GM12892 (cell line): ENCODE results near the gene ZNF423.

Source experiments
- POLR2A ChIP-seq: IDR thresholded peaks from 2 replicates; pipeline ENCODE4 v1.6.1; 2011; ENCODE audit warnings: low read depth, low read length, control low read depth
- TAF1 ChIP-seq: IDR thresholded peaks from 2 replicates; pipeline ENCODE4 v1.6.1; 2011; ENCODE audit warnings: low read depth, mild to moderate bottlenecking, control low read depth, low read length, borderline replicate concordance

DNA sequence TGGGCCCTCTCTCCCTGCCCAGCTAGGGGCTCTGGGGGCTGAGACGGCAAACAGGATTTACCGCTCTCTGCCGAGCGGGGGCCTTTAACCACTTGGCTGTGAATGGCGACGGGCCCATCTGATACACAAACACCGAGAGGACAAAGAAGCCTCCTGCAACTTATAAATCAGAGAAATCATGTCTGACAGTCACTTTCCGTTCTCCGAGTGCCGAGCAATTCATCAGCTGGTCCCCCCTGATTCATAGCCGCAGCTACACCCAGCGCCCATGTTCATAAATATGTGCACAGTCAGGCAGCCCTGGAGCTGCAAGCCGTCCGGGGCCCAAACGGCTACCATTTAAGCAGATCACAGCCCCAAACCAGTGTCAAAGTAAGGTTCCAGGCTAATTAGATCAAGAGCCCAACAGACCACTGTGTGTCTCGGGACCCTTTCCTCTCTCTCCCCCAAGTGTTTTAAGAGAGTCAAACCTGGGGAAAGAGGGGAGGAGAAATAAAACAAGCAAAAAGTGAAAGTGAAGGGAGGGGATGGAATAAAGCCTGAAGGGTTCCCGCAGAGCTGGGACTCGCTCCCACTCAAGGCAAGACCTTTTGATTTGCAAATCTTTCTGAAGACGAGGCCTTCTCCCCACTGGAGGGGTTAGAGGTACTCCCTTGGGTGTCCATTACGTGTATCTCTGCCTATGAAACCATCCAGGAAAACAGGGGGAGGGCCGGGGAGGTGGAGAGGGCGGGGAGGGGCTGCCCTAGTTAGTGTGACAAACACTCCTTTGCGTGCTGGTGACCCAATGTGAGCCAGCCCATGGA, 327.6 kb downstream of the ZNF423 start:
- TF ChIP-seq POLR2A, result no peak
- TF ChIP-seq TAF1, result no peak
